Loucy (cell line): Measurements from ENCODE around the gene BLNK.

Experiments
- H2AFZ ChIP-seq: fragments of 200-600 bp; sonication (generic); 2 replicates; pipeline ENCODE4 v1.6.0; 2016; ENCODE audit warnings: antibody characterized with exemption, mild to moderate bottlenecking, low read length, moderate library complexity
- H3F3A ChIP-seq: fragments of 200-600 bp; 2 replicates; pipeline ENCODE4 v1.6.0; 2016; ENCODE audit warnings: antibody characterized with exemption, low read depth, mild to moderate bottlenecking
- H3K27me3 ChIP-seq: fragments of 200-600 bp; sonication (generic); 2 replicates; pipeline ENCODE4 v1.6.1; 2014; ENCODE audit warnings: low read length, mild to moderate bottlenecking; ENCODE audit not compliant: insufficient read depth, poor library complexity, severe bottlenecking
- H3K36me3 ChIP-seq: fragments of 200-600 bp; sonication (generic); 2 replicates; pipeline ENCODE4 v1.6.1; 2016; ENCODE audit warnings: low read length; ENCODE audit not compliant: insufficient read depth
- H3K4me1 ChIP-seq: fragments of 200-600 bp; sonication (generic); 2 replicates; pipeline ENCODE4 v1.5.1; 2014; ENCODE audit warnings: low read length, mild to moderate bottlenecking; ENCODE audit not compliant: insufficient read depth, poor library complexity, severe bottlenecking
- H3K4me2 ChIP-seq: fragments of 200-600 bp; sonication (generic); 2 replicates; pipeline ENCODE4 v1.6.0; 2014; ENCODE audit warnings: antibody characterized with exemption, low read length, low read depth, mild to moderate bottlenecking; ENCODE audit not compliant: poor library complexity, severe bottlenecking
- H3K4me3 ChIP-seq: fragments of 200-600 bp; sonication (generic); 2 replicates; pipeline ENCODE4 v1.5.1; 2014; ENCODE audit warnings: low read length, mild to moderate bottlenecking, mixed read lengths; ENCODE audit not compliant: poor library complexity, severe bottlenecking
- H3K79me2 ChIP-seq: fragments of 200-600 bp; sonication (generic); 2 replicates; pipeline ENCODE4 v1.6.1; 2014; ENCODE audit warnings: low read length; ENCODE audit not compliant: insufficient read depth
- H3K9ac ChIP-seq: fragments of 200-600 bp; sonication (generic); 2 replicates; pipeline ENCODE4 v1.6.0; 2014; ENCODE audit warnings: mild to moderate bottlenecking, low read depth, low read length, moderate library complexity; ENCODE audit not compliant: poor library complexity, severe bottlenecking
- H3K9me2 ChIP-seq: fragments of 200-600 bp; sonication (generic); replicated peaks from 2 replicates; pipeline ENCODE4 v1.6.1; 2016; ENCODE audit warnings: low read depth, low read length, mixed read lengths
- H3K9me3 ChIP-seq: fragments of 200-600 bp; sonication (generic); 2 replicates; pipeline ENCODE4 v1.6.1; 2014; ENCODE audit warnings: mild to moderate bottlenecking, antibody characterized with exemption, low read length, low read depth; ENCODE audit not compliant: insufficient read depth
- H4K20me1 ChIP-seq: fragments of 200-600 bp; sonication (generic); 2 replicates; pipeline ENCODE4 v1.6.0; 2014; ENCODE audit warnings: antibody characterized with exemption, low read length, mild to moderate bottlenecking; ENCODE audit not compliant: insufficient read depth, poor library complexity, severe bottlenecking
- CTCF ChIP-seq: fragments of 200-600 bp; sonication (generic); conservative IDR thresholded peaks from 2 replicates; pipeline ENCODE4 v1.5.1; 2014; ENCODE audit warnings: mild to moderate bottlenecking, antibody characterized with exemption, low read length
- EZH2phosphoT487 ChIP-seq: fragments of 200-600 bp; IDR thresholded peaks from 2 replicates; pipeline ENCODE4 v1.6.1; 2018; ENCODE audit warnings: antibody characterized with exemption, mild to moderate bottlenecking, moderate library complexity, borderline replicate concordance

BLNK gene

DNA sequence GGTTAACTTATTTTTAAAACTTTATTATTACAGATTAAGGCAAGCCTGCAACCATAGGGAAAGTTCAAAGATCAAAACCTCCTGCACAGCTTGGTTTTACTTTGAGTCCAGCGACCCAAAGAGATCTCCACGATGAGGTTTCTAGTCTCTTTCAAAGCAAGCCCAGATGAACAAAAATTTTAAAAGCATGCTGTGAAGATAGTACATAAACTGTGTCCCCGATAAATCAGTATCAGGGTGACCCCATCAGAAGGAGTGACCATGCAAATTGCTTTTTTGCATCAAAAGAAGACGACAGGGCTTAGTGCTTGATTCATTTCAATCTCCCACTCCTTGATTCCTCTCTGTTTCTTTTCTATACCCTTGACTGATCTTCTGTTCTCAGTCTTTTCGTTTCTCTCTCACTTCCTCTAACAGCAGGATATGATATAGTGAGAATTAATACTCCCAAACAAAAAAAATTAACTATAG, 16.8 kb upstream of the BLNK start:
- TF ChIP-seq CTCF (no peak), EZH2phosphoT487 (no peak)
- H3K4me3 ChIP-seq: no peak overlapping the region
- H3K9me3 ChIP-seq: no peaks in the 10 kb centered on the region
- no peaks in the 10 kb centered on the region for H3K36me3 ChIP-seq
- H2AFZ ChIP-seq: peak overlapping the region; percentile 80
- no peaks in the 10 kb centered on the region for H3K9me2 ChIP-seq
- H3K4me1 ChIP-seq: peaks cover 13% of the 10 kb centered on the region
- H3K27me3 ChIP-seq: no peaks in the 10 kb centered on the region
- H3K9ac ChIP-seq: no peak overlapping the region
- H3F3A ChIP-seq: no peaks in the 10 kb centered on the region
- H3K4me2 ChIP-seq: peak overlapping the region; percentile 49
- no peaks in the 10 kb centered on the region for H4K20me1 ChIP-seq
- H3K79me2 ChIP-seq: no peaks in the 10 kb centered on the region

DNA sequence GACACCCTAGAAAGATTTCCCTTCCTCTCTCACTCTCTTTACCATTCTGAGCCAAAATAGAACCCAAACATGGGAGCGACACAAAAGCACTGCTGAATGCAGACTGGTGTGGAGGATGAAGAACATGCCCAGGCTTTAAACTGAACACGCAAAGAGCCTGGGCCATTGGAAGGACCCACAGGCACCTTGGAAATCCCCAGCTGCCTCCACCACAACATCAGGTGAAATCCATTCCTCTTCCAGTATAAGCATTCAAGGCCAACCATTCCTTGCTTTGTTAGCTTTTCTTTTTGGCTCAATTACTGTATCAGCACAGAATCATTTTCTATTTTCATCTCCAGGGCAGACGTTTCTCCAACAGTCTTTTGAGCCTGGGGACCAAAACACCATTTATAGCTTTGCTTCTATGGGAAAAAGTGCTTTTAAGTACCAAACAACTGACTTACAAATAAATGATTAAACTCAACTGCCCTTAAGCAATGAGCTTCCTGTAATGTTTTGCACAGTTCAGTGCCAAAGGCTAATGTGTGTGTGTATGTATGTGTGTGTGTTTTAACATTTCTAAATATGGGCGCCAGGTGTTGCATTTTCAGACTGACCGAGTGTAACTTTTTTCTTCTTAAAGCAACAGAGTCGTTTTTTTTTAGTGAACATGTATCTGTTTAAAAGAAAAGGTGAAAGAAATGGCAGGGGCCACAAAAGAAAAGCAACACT, 16.2 kb upstream of the BLNK start:
- H2AFZ ChIP-seq: peak overlapping the region; percentile 80

DNA sequence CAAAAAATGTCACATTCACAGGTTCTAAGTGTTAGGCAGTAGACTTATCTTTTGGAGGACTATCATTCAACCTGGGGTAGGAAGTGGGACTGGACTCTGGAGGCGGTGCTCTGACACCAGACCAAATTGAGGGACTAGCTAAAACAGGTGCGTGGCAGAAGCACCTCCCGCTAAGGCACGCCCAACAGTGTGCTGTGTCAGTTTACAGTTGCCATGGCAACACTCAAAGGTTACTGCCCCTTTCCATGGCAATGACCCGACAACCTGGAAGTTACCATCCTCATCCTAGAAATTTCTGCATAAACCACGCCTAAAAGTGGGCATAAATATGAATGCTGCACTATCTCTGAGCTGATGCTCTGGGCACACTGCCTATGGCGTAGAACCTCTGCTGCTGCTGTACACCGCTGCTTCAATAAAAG, 14.0 kb upstream of the BLNK start:
- Histone ChIP-seq H3K9me2 (no peaks in the 10 kb centered on the region), H3K4me1 (peaks cover 13% of the 10 kb centered on the region), H3K4me3 (no peak overlapping the region), H4K20me1 (no peaks in the 10 kb centered on the region), H3K79me2 (no peaks in the 10 kb centered on the region), H3K9ac (no peak overlapping the region), H3K4me2 (no peak overlapping the region), H3K9me3 (no peaks in the 10 kb centered on the region), H3F3A (no peaks in the 10 kb centered on the region), H3K36me3 (no peaks in the 10 kb centered on the region), H2AFZ (no peak overlapping the region), H3K27me3 (no peaks in the 10 kb centered on the region)
- TF ChIP-seq CTCF (no peak), EZH2phosphoT487 (no peak)

More for the DNA sequence above, 16.2 kb upstream of the BLNK start:
- no peaks in the 10 kb centered on the region for H3K79me2 ChIP-seq
- no peak for TF ChIP-seq CTCF
- TF ChIP-seq EZH2phosphoT487: no peak
- H3K4me1 ChIP-seq: peaks cover 13% of the 10 kb centered on the region
- H3K36me3 ChIP-seq: no peaks in the 10 kb centered on the region
- H3K27me3 ChIP-seq: no peaks in the 10 kb centered on the region
- H3K9me2 ChIP-seq: no peaks in the 10 kb centered on the region
- H3K9me3 ChIP-seq: no peaks in the 10 kb centered on the region
- H4K20me1 ChIP-seq: no peaks in the 10 kb centered on the region
- no peaks in the 10 kb centered on the region for H3F3A ChIP-seq
- no peak overlapping the region for H3K4me3 ChIP-seq
- H3K9ac ChIP-seq: no peak overlapping the region
- H3K4me2 ChIP-seq: peak overlapping the region; percentile 49
